Activated CD8-positive, alpha-beta T cell treated with anti-CD3 and anti-CD28 coated beads, Interleukin-2, amount 10 ng/mL, durations not matched to agents 7 days and 5 days (primary cell): ENCODE measurements around the gene SUPT4H1. TPM values are rescaled to one million over a fixed set of nuclear protein-coding genes. Genes with fewer than 3 reads are reported as not detected.

Experiments
- ATAC-seq: fragments of 150-1000 bp; cut with Tn5 transposase; one replicate; pipeline ENCODE4 v1.10.0; 2021; ENCODE audit warnings: moderate library complexity
- CTCF ChIA-PET: fragments of 350-600 bp; sonication (Branson Sonifier 250); formaldehyde crosslinking; loops from one replicate; lab custom pipeline; 2021; ENCODE audit warnings: antibody characterized with exemption; lab: Charles Lee
- POLR2A ChIA-PET: fragments of 350-600 bp; sonication (Branson Sonifier 250); formaldehyde crosslinking; loops from one replicate; lab custom pipeline; 2021; ENCODE audit warnings: antibody characterized with exemption; lab: Charles Lee
- DNase-seq: peaks from one replicate; pipeline ENCODE4 v3.0.0-alpha.2; 2020
- H3K27ac Mint-ChIP-seq: one replicate; pipeline ENCODE4 v1.8.0; 2021; ENCODE audit warnings: mild to moderate bottlenecking, mixed read lengths
- H3K27me3 Mint-ChIP-seq: one replicate; pipeline ENCODE4 v1.8.0; 2021; ENCODE audit warnings: low read depth, mixed read lengths
- H3K36me3 Mint-ChIP-seq: one replicate; pipeline ENCODE4 v1.8.0; 2021; ENCODE audit warnings: low read depth, mixed read lengths
- H3K4me1 Mint-ChIP-seq: one replicate; pipeline ENCODE4 v1.8.0; 2021; ENCODE audit warnings: low read depth, mixed read lengths
- H3K4me3 Mint-ChIP-seq: one replicate; pipeline ENCODE4 v1.8.0; 2021; ENCODE audit warnings: mild to moderate bottlenecking, mixed read lengths
- H3K9me3 Mint-ChIP-seq: one replicate; pipeline ENCODE4 v1.8.0; 2022; ENCODE audit warnings: mixed read lengths; ENCODE audit not compliant: insufficient read depth
- total RNA-seq, 2 experiments: library from RNA; stranded (reverse); gene quantifications; one replicate each; pipeline ENCODE4 v1.2.3, GENCODE V29; 2021

Gene SUPT4H1
- total RNA-seq, 2 experiments from 2014 or later = 75.2 to 90.8 TPM

DNA sequence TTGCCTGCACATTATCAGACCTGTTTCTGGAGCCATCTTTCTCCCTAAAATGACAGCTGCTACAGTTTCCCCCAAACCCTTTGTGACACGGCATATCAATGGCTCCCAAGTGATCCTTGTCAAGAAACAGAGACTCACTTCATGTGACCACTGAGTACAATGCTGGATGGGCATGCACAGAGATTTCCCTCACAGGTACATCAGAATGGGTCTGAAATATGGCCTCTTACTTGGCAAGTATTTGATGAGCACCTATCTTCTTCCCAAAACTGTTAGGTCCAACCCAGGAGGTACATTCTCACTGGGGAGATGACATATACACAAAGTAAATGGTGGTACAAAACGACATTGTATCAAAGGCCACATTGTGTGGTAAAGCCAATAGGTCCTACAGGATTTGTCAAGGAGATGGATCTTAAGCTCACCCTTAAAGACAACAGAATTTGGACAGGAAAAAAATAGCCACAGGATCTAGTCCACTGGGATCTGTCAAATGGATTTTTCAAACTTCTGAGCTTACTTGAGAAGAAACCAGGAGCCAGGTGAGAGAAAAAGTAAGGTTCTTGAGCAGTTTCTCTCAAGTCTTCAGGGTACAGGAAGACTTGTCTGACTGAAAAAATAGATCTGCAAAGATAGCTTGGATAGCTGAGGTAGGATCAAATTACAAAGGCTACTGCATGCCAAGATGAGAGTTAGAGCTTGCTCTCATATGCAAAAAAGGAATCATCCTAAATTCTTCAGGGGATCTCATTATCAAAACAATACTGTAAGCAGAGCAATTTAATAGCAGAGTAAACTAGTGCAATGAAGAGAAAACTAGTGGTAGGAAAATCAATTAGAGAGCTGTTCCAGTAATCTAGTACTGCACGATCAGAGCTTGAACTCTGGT is 36.5 kb upstream of the SUPT4H1 start:
- DNase-seq = no peak
- ChIA-PET CTCF (interaction anchor here (0.9 to 2.2 kb wide), 3 partner anchors 29 to 85 kb away, joined by 3 to 11 read pairs (median 3); partner anchors contain the start of gene RNF43), POLR2A (interaction anchor here (0.7 to 1.3 kb wide), 4 partner anchors 34 to 58 kb away, joined by 3 to 4 read pairs (median 3); no protein-coding TSS in a partner anchor)
- ATAC-seq = no peak
- no peak overlapping the region for H3K4me3 Mint-ChIP-seq
- H3K4me1 Mint-ChIP-seq = peaks cover 4% of the 10 kb centered on the region
- peaks cover 2% of the 10 kb centered on the region for H3K27me3 Mint-ChIP-seq
- H3K36me3 Mint-ChIP-seq = no peaks in the 10 kb centered on the region
- H3K9me3 Mint-ChIP-seq = no peaks in the 10 kb centered on the region
- H3K27ac Mint-ChIP-seq = no peak overlapping the region

DNA sequence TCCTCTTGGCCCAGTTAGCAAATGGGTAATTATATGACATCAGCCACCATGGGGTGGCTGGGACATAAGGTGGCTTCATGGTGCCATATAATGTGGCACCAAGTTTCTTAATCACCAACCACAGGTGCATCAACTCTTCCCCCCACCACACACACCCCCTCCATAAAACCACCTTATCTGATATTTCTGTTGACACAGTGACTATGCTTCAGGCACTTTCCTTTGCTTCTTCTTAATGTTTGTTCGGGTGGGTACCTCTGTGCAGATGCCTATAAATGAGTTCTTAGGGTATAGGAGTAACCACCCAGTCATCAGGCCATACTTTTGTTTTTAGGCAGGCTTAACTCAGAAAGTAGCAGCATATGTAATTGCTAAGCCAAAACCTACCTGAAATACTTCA is 35.8 kb upstream of the SUPT4H1 start:
- no peak overlapping the region for H3K27ac Mint-ChIP-seq

DNA sequence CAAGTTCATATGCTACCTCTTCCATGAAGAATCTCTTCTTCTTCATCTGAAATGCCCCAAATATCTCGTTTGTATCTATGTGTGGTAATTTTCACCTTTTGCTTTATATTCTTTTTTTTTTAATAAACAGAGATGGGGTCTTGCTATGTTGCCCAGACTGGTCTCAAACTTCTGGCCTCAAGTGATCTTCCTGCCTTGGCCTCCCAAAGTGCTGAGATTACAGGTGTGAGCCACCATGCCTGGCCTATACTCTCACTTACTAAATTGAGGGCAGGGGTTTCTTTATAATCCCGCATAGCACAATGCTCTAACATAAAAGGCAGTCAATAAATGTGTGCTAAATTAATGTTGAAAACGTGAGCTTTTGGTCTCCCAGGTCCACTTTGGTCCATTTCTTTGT is 34.7 kb upstream of the SUPT4H1 start:
- no peaks in the 10 kb centered on the region for H3K36me3 Mint-ChIP-seq
- DNase-seq = no peak
- ATAC-seq = no peak
- no peaks in the 10 kb centered on the region for H3K9me3 Mint-ChIP-seq
- H3K27me3 Mint-ChIP-seq = peaks cover 2% of the 10 kb centered on the region
- no peak overlapping the region for H3K27ac Mint-ChIP-seq
- H3K4me3 Mint-ChIP-seq = no peak overlapping the region
- CTCF ChIA-PET = no interaction called here
- POLR2A ChIA-PET = no interaction called here
- peaks cover 19% of the 10 kb centered on the region for H3K4me1 Mint-ChIP-seq

More for the DNA sequence above, 35.8 kb upstream of the SUPT4H1 start:
- ChIA-PET CTCF (no interaction called here), POLR2A (no interaction called here)
- peaks cover 8% of the 10 kb centered on the region for H3K4me1 Mint-ChIP-seq
- H3K36me3 Mint-ChIP-seq = no peaks in the 10 kb centered on the region
- peaks cover 2% of the 10 kb centered on the region for H3K27me3 Mint-ChIP-seq
- H3K9me3 Mint-ChIP-seq = no peaks in the 10 kb centered on the region
- ATAC-seq (no peak), DNase-seq (no peak)
- H3K4me3 Mint-ChIP-seq = no peak overlapping the region

DNA sequence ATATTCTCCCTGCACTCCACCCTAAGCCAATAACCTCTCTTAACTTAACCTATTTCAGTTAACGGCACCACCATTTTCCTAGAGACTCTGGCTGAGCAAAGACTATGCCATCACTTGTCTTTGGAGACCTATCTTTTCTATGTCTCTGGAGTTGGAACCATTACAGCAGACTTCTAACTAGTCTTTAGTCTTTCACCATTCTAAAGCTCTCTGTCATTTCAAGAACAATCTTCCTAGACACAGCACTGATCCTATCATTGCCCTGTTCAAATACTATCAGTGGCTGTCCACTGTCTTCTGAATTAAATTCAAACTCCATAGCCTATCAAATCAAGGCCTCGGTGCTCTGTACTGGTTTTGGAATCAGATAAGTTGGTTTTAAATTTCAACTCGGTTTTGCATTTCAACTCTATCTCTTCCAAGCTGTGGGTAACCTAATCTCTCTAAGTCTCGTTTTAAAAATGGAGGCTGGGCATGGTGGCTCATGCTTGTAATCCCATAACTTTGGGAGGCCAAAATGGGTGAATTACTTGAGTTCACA is 33.4 kb upstream of the SUPT4H1 start:
- Mint-ChIP-seq H3K27ac (no peak overlapping the region), H3K36me3 (no peaks in the 10 kb centered on the region), H3K9me3 (no peaks in the 10 kb centered on the region), H3K4me1 (peaks cover 31% of the 10 kb centered on the region), H3K4me3 (no peak overlapping the region), H3K27me3 (peaks cover 2% of the 10 kb centered on the region)
- ChIA-PET POLR2A (no interaction called here), CTCF (interaction anchor here (2.6 kb wide), 1 partner anchor 68 kb away, joined by 9 read pairs; no protein-coding TSS in a partner anchor)
- DNase-seq (no peak), ATAC-seq (no peak)

DNA sequence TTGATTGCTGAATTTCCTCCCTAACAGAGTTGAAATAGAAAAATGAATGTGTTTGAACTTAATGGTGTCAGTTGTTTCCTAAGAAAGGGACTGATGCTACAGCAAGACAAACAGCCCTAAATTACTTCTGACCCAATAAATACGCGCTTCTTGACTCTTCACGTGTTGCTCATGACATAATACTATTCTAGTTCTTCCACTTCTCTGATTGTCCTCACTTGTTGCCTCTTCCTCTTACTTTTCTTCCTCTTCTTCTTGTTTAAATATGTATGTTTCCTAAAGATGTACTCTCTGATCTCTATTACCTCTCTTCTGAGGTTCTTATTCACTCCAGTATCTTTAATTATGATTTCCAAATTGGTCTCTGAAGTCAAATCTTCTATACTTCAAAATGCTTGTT is 32.9 kb upstream of the SUPT4H1 start:
- ChIA-PET POLR2A (interaction anchor here (1.0 kb wide), 1 partner anchor 15 kb away, joined by 3 read pairs; no protein-coding TSS in a partner anchor), CTCF (interaction anchor here (1.0 to 2.6 kb wide), 2 partner anchors 33 to 68 kb away, joined by 5 to 9 read pairs; partner anchors contain the start of gene RNF43)
- Mint-ChIP-seq H3K9me3 (no peaks in the 10 kb centered on the region), H3K27me3 (peaks cover under 1% of the 10 kb centered on the region), H3K4me3 (no peak overlapping the region), H3K4me1 (peaks cover 36% of the 10 kb centered on the region), H3K36me3 (no peaks in the 10 kb centered on the region), H3K27ac (no peak overlapping the region)
- ATAC-seq (no peak), DNase-seq (no peak)

GRCh38 chr17:58383892-58384462 is 32.0 kb upstream of the SUPT4H1 start:
- POLR2A ChIA-PET = interaction anchor here (1.0 kb wide), 1 partner anchor 16 kb away, joined by 3 read pairs; no protein-coding TSS in a partner anchor
- ATAC-seq (no peak), DNase-seq (no peak)
- no peak overlapping the region for H3K27ac Mint-ChIP-seq
- CTCF ChIA-PET = interaction anchor here (0.7 to 2.9 kb wide), 6 partner anchors 11 to 135 kb away, joined by 3 to 9 read pairs (median 4); partner anchors contain the start of gene RNF43
- no peak overlapping the region for H3K4me3 Mint-ChIP-seq
- no peaks in the 10 kb centered on the region for H3K27me3 Mint-ChIP-seq
- H3K36me3 Mint-ChIP-seq = no peaks in the 10 kb centered on the region
- peaks cover 45% of the 10 kb centered on the region for H3K4me1 Mint-ChIP-seq
- no peaks in the 10 kb centered on the region for H3K9me3 Mint-ChIP-seq

DNA sequence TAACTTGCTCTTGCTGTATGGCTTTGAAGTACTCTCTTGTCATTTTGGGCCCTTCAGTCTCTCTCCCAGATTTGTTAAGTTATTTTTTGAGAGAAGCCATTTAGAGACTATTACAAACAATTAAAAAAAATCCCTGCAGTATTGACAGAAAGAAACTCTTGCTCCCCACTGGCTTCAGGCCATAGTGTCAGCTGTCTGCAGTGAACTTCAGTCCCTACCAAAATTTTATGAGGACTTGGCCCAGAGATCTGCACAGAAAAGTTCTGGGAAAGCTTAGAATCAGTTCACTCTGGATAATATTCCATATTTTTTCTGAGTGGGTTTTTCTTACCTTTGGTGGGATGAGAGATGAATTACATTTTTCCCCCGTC is 30.9 kb upstream of the SUPT4H1 start:
- peak overlapping the region; percentile 75 for H3K27ac Mint-ChIP-seq
- peaks cover 53% of the 10 kb centered on the region for H3K4me1 Mint-ChIP-seq
- H3K9me3 Mint-ChIP-seq = no peaks in the 10 kb centered on the region
- ATAC-seq (no peak), DNase-seq (no peak)
- H3K4me3 Mint-ChIP-seq = no peak overlapping the region
- H3K36me3 Mint-ChIP-seq = no peaks in the 10 kb centered on the region
- no peaks in the 10 kb centered on the region for H3K27me3 Mint-ChIP-seq
- CTCF ChIA-PET = interaction anchor here (1.0 to 2.9 kb wide), 6 partner anchors 9 to 134 kb away, joined by 3 to 9 read pairs (median 6); no protein-coding TSS in a partner anchor
- POLR2A ChIA-PET = interaction anchor here (1.0 to 1.2 kb wide), 4 partner anchors 11 to 55 kb away, joined by 3 to 5 read pairs (median 3); no protein-coding TSS in a partner anchor

GRCh38 chr17:58382108-58382871 is 30.3 kb upstream of the SUPT4H1 start:
- H3K36me3 Mint-ChIP-seq = no peaks in the 10 kb centered on the region
- peak overlapping the region; percentile 20 for H3K4me3 Mint-ChIP-seq
- peaks cover 56% of the 10 kb centered on the region for H3K4me1 Mint-ChIP-seq
- ATAC-seq (peak; percentile 83), DNase-seq (no peak)
- H3K27ac Mint-ChIP-seq = peak overlapping the region; percentile 75
- H3K9me3 Mint-ChIP-seq = no peaks in the 10 kb centered on the region
- POLR2A ChIA-PET = interaction anchor here (0.9 to 1.2 kb wide), 6 partner anchors 10 to 54 kb away, joined by 3 to 5 read pairs (median 3); no protein-coding TSS in a partner anchor
- CTCF ChIA-PET = interaction anchor here (0.8 to 4.6 kb wide), 9 partner anchors 10 to 134 kb away, joined by 3 to 33 read pairs (median 6); partner anchors contain the start of genes RNF43 and SUPT4H1
- no peaks in the 10 kb centered on the region for H3K27me3 Mint-ChIP-seq

- no peaks in the 10 kb centered on the region for H3K9me3 Mint-ChIP-seq
- POLR2A ChIA-PET = interaction anchor here (0.9 to 1.4 kb wide), 6 partner anchors 9 to 64 kb away, joined by 3 to 5 read pairs (median 3); no protein-coding TSS in a partner anchor
- peaks cover 56% of the 10 kb centered on the region for H3K4me1 Mint-ChIP-seq
- DNase-seq (no peak), ATAC-seq (no peak)
- no peaks in the 10 kb centered on the region for H3K36me3 Mint-ChIP-seq
- peak overlapping the region; percentile 75 for H3K27ac Mint-ChIP-seq
- CTCF ChIA-PET = interaction anchor here (0.8 to 4.6 kb wide), 9 partner anchors 9 to 133 kb away, joined by 3 to 33 read pairs (median 6); partner anchors contain the start of genes RNF43 and SUPT4H1
- no peaks in the 10 kb centered on the region for H3K27me3 Mint-ChIP-seq
- peak overlapping the region; percentile 20 for H3K4me3 Mint-ChIP-seq
Measured at GRCh38 chr17:58381124-58382035, 29.4 kb upstream of the SUPT4H1 start.
